ENCODE measurements around the gene CUX1.
"Not testable (repeated sequence)": the region's sequence is repeated elsewhere in the genome, so short reads cannot be mapped to it uniquely, and the experiment has no call there.

Gene CUX1

DNA sequence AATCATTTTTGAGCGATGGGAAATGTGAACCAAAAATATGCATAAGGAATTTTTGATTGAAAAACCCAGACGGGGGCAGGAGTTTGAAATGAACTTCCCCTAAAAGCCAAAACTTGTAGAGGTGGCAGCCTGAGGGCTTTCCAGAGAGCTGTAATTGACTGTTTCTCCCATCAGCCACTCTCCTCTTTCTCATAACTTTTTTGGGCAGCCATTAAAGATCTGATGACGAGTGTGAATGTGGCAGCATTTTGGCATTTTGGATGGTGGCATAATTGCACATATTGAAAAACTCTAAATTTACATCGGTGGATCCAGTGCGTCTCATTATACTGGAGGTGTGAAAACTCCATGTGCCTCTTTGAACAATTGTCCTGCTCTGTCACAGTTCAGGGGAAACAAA lies 159.0 kb downstream of the CUX1 start:
- CTCF ChIA-PET: no interaction called here
- Mint-ChIP-seq H3K9me3 (no peaks in the 10 kb centered on the region), H3K27ac (no peak overlapping the region), H3K27me3 (no peaks in the 10 kb centered on the region), H3K4me1 (no peaks in the 10 kb centered on the region), H3K4me3 (no peak overlapping the region), H3K36me3 (no peaks in the 10 kb centered on the region)
- no peak for DNase-seq

DNA sequence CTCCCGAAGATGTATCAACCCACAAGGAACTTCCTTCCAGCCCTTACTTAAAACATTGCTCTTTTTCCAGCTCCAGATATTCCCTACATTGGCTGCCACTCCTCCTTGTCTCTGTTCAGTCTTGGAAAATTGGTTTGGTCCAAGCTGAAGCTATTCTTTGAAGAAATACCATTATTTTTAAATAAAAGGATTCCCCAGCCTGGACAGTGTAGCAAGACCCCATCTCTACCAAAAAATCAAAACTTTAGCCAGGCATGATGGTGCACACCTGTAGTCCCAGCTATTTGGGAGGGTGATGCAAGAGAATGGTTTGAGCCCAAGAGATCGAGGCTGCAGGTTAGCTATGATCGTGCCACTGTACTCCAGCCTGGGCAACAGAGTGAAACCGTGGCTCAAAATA lies 159.8 kb downstream of the CUX1 start:
- no peaks in the 10 kb centered on the region for H3K27me3 Mint-ChIP-seq
- H3K9me3 Mint-ChIP-seq: no peaks in the 10 kb centered on the region
- H3K36me3 Mint-ChIP-seq: no peaks in the 10 kb centered on the region
- no peaks in the 10 kb centered on the region for H3K4me1 Mint-ChIP-seq
- no peak for DNase-seq
- H3K4me3 Mint-ChIP-seq: no peak overlapping the region
- no peak overlapping the region for H3K27ac Mint-ChIP-seq
- CTCF ChIA-PET: no interaction called here

DNA sequence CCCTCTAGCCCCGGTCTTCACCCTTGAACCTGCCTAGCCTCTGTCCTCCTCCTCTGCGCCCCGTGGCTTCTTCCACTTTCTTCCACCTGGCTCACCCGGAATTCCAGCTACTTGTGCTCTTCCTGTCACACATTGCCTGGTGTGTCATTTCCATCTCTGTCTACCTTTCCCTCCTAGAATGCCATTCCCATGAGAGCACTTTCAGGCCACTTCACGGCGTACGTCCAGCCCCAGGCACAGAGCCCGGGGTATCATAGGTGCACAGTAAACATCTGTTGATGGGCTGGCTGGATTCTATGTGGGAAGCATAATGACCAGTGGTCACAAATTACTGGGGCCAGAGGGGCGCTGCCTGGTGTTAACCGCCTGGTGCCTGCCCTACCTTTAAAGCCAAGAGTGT lies 161.3 kb downstream of the CUX1 start:
- CTCF ChIA-PET: no interaction called here
- Mint-ChIP-seq H3K36me3 (peaks cover 1% of the 10 kb centered on the region), H3K27ac (no peak overlapping the region), H3K4me3 (no peak overlapping the region), H3K27me3 (no peaks in the 10 kb centered on the region), H3K9me3 (peaks cover 1% of the 10 kb centered on the region), H3K4me1 (no peaks in the 10 kb centered on the region)
- DNase-seq: no peak

DNA sequence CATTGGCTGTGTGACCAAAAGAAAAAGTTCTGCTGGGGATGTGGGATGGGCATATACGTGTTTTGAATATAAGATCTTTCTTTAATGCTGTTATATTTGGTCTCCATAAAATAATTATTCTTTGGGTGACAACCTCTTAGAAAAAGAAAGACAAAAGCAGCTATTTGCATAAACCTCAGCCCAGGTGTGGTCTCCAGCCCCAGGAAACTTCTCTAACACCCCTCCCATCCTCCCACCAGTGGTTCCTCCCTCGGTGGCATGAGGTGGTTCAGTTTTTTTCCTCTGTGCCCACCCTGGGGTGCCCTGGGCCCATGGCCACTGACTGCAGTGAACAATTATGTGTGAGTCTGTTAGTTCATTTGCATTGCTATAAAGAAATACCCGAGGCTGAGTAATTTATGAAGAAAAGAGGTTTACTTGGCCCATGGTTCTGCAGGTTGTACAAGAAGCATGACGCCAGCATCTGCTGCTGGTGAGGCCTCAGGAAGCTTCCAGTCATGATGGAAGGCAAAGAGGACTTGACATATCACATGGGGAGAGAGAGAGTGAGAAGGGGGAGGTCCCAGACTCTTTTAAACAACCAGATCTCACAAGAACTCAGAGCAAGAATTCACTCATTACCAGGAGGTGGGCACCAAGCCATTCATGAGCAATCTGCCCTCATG lies 165.9 kb downstream of the CUX1 start:
- no peak for DNase-seq
- CTCF ChIA-PET: no interaction called here
- Mint-ChIP-seq H3K4me1 (no peaks in the 10 kb centered on the region), H3K4me3 (no peak overlapping the region), H3K27ac (no peak overlapping the region), H3K9me3 (peaks cover 1% of the 10 kb centered on the region), H3K27me3 (no peaks in the 10 kb centered on the region), H3K36me3 (peaks cover 1% of the 10 kb centered on the region)

DNA sequence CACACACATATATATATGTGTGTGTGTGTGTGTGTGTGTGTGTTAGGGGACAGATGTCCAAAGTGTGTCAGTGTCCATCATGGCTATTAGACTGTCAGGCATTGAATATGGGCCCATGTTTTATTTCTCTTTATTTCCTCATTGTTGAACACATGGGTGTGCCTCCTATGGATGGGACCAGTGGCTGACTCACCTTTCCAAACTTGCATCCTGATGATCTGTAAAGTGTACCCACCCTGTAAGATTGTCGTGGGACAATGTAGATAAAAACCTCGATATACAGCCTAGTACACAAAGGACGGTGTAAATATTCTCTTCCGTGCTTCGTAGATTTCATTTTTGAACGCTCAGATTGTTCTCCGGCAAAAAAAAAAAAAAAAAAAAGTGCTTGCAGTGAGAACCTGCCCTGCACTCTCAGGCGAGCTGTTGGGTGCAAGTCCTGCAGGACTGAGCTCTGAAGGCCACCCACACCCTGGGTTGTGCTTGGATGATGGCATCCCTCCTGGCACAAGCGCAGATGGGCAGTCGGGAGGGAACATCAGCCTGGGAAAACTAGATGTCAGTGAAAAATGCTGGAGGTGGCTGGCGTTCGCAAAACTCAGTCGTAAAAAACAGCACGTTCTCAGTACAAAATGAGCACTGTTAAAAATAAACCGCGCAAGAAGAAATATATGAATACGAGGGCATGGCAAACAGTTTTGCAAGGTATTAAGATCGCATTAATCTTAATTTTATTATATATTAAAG lies 166.9 kb downstream of the CUX1 start:
- CTCF ChIA-PET: no interaction called here
- Mint-ChIP-seq H3K4me3 (no peak overlapping the region), H3K4me1 (no peaks in the 10 kb centered on the region)

DNA sequence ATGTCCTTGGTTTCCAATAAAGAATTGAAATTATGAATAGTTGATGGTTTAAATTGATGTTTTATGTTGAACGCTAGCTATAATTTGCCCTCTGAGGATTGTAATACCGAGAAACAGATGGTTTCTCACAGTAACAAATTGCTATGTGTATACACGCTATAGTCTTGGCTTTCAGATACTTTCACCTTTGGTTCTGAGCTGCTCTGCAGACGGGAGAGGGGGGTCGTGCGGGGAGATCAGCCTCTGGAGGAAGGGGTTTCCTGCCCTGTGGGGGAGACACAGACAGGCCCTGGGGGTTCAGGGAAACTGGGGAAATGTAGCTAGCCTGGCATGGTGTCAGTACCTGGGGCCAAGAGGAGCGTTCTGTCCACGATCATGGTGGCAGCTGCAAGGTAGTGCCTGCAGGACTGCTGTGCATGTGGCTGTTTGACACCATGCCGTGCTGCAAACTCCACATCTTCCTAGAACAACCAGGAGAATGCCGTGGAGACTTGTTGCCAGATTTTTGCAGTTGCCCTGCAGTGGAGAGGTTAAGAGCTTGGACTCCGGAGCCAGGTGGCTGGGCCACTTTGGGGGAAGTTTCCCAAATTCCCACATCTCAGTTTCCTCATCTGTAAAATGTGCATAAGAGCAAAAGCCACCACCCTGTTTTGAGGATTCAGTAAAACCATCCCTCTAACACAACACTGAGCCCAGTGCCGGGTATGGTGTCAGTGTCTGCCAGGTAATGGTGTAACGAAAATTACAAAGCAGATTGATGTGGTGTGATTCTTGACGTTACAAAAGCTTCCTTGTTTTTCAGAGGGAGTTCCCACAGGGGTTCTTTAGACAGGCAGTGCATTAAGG lies 167.9 kb downstream of the CUX1 start:
- H3K36me3 Mint-ChIP-seq: peaks cover 1% of the 10 kb centered on the region
- no peaks in the 10 kb centered on the region for H3K27me3 Mint-ChIP-seq
- no peak overlapping the region for H3K4me3 Mint-ChIP-seq
- peaks cover 1% of the 10 kb centered on the region for H3K9me3 Mint-ChIP-seq
- H3K27ac Mint-ChIP-seq: no peak overlapping the region
- peaks cover 4% of the 10 kb centered on the region for H3K4me1 Mint-ChIP-seq
- DNase-seq: no peak
- CTCF ChIA-PET: no interaction called here

More for the DNA sequence above, 166.9 kb downstream of the CUX1 start:
- DNase-seq: no peak
- no peaks in the 10 kb centered on the region for H3K27me3 Mint-ChIP-seq
- peaks cover 1% of the 10 kb centered on the region for H3K36me3 Mint-ChIP-seq
- no peak overlapping the region for H3K27ac Mint-ChIP-seq
- peaks cover 1% of the 10 kb centered on the region for H3K9me3 Mint-ChIP-seq

DNA sequence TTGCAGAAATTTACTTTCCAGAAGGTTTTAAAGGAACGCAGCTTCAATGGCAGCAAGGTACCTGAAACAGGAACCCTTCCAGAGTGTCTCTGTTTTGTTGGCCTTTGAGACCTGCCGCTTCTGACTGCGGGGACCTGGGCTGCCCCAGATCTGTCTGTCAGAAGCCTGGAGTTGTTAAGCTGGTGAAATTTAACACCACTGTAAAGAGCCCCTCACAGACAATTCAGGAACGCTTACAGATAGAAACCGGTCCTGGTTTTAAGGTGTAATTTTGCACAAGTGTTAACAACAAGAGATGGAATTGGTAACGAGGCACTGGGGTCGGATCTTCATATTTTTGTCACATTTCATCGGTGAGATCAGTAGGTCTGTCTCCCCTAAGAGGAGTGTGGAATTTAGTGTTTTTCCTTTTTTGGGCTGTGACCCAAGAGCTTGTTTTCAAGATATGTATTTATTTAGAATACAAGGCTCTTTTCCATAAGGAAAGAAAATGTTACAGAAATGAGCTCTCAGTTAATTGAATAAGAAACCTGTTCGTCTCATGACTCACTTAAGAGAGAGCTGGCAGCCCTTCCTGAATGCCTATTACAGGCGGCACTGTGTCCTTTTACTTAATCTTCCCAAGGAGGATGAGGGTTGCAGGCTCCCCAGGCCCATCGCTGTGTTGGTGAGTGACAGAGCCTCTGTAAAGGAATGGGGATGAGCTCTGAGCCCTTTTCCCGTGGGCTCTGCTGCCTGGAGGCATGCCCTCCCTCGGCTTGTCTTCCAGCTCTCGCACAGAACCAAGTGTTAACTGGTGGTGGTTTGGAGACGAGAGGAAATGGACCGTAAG lies 168.7 kb downstream of the CUX1 start:
- H3K36me3 Mint-ChIP-seq: peaks cover 1% of the 10 kb centered on the region
- H3K9me3 Mint-ChIP-seq: peaks cover 1% of the 10 kb centered on the region
- CTCF ChIA-PET: no interaction called here
- H3K27ac Mint-ChIP-seq: no peak overlapping the region
- DNase-seq: no peak
- H3K27me3 Mint-ChIP-seq: no peaks in the 10 kb centered on the region
- peaks cover 8% of the 10 kb centered on the region for H3K4me1 Mint-ChIP-seq
- H3K4me3 Mint-ChIP-seq: no peak overlapping the region

DNA sequence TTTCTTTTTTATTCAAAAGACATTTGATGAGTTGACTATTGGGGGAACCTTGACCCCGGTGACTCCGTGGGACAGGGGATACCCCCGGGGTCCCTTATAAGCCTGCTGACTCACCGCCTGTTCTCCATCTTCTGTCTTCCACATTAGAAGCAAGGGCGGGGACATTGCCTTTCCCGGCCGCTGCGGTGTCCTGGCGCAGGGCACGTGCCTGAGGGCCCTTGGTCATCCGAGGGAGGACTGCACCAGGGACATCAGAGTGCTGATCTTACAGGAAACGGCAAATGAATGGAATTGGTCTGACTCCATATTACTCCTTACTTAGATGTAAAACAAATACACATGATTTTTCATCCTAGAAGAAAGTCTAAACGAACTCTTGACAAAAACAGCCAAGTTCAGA lies 170.1 kb downstream of the CUX1 start:
- Mint-ChIP-seq H3K27ac (no peak overlapping the region), H3K9me3 (peaks cover 1% of the 10 kb centered on the region), H3K36me3 (peaks cover 1% of the 10 kb centered on the region), H3K4me1 (peaks cover 11% of the 10 kb centered on the region), H3K27me3 (no peaks in the 10 kb centered on the region), H3K4me3 (no peak overlapping the region)
- DNase-seq: no peak
- CTCF ChIA-PET: no interaction called here

DNA sequence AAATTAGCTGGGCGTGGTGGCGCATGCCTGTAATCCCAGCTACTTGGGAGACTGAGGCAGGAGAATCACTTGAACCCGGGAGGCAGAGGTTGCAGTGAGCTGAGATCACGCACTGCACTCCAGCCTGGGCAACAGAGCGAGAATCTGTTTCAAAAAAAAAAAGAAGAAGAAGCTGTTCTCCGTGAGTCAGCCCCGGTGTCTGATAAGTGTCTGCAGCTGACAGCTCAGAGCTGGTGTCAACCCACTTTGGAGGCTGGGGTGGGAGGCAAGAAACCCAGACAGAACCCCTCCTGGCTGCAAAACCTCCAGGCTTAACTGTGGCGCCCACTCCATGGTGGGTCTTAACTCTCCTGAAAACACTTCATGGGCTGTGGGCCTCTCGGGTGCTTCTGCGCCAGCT lies 170.6 kb downstream of the CUX1 start:
- CTCF ChIA-PET, H3K4me3 Mint-ChIP-seq, H3K36me3 Mint-ChIP-seq, H3K9me3 Mint-ChIP-seq, H3K27me3 Mint-ChIP-seq, DNase-seq, H3K27ac Mint-ChIP-seq: not testable (repeated sequence)
- H3K4me1 Mint-ChIP-seq: peaks cover 11% of the 10 kb centered on the region

DNA sequence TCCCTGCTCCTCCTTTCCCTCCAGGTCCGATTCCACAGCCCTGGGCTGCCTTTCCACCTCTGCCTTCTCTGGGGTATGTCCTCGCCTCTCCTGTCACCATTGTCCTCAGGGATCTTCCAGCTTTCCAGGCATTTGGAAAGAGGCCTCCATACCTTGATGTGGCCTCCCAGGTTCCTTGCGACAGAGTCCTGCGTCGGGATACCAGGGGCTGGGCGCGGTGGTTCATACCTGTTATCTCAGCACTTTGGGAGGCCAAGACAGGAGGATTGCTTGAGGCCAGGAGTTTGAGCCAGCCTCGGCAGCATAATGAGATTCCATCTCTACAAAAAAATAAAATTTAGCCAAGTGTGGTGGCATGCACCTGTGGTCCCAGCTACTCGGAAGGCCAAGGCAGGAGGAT lies 171.1 kb downstream of the CUX1 start:
- DNase-seq: no peak
- Mint-ChIP-seq H3K27ac (no peak overlapping the region), H3K4me1 (peaks cover 11% of the 10 kb centered on the region), H3K4me3 (no peak overlapping the region), H3K27me3 (no peaks in the 10 kb centered on the region), H3K36me3 (no peaks in the 10 kb centered on the region), H3K9me3 (no peaks in the 10 kb centered on the region)
- CTCF ChIA-PET: no interaction called here

DNA sequence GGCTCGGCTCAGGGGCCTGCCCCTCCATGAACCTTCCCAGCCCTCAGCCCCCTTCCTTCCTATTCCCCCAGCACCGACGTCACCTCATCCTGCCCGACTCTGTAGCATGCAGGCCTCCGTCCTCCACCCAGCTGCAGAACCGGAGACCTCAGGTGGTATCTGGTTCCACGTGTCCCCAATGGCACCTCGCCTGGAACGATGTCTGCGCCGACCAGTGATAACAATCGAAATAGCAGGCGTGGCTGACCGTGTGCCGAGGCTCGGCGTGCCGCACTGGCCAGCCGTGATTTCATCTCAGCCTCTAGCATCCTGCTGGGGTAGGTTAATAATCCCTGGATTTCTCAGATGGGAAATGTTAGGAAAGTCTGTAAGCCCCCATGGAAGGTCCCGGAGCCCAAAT lies 171.7 kb downstream of the CUX1 start:
- no peaks in the 10 kb centered on the region for H3K27me3 Mint-ChIP-seq
- CTCF ChIA-PET: no interaction called here
- no peak overlapping the region for H3K27ac Mint-ChIP-seq
- no peak overlapping the region for H3K4me3 Mint-ChIP-seq
- no peak for DNase-seq
- H3K4me1 Mint-ChIP-seq: peaks cover 11% of the 10 kb centered on the region
- no peaks in the 10 kb centered on the region for H3K36me3 Mint-ChIP-seq
- H3K9me3 Mint-ChIP-seq: no peaks in the 10 kb centered on the region

DNA sequence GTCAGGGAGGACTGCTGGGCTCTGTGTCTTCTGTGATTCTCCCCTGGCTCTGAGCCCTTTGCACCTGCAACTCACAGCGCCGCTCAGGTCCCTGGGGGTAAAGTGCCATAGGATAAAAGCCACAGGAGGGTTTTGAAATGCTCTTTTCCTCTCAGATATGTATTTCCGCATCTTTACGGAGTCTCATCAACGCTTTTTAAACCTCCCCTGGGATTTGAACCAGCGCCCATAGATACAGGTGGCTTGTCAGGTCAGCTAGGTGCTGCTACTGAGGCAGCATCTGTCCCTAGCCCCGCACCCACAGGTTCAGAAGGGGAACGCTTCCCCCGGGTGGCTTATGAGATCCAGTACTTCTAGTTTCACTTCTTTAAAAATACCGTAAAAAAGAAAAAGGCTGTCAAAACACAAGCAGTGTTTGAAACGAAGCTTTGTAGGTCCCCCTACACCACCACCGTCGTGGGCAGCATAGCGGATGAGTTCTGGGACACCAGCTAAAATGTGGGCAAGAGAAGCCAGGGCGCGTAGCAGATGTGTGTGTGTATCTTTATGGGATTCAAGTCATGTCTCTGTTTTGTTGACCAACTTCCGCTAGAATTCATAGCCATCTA lies 173.5 kb downstream of the CUX1 start:
- Mint-ChIP-seq H3K4me3 (peak overlapping the region; percentile 28), H3K9me3 (no peaks in the 10 kb centered on the region), H3K27me3 (no peaks in the 10 kb centered on the region), H3K36me3 (no peaks in the 10 kb centered on the region), H3K27ac (peak overlapping the region; percentile 67), H3K4me1 (peaks cover 11% of the 10 kb centered on the region)
- CTCF ChIA-PET: no interaction called here
- peak; percentile 35 for DNase-seq

DNA sequence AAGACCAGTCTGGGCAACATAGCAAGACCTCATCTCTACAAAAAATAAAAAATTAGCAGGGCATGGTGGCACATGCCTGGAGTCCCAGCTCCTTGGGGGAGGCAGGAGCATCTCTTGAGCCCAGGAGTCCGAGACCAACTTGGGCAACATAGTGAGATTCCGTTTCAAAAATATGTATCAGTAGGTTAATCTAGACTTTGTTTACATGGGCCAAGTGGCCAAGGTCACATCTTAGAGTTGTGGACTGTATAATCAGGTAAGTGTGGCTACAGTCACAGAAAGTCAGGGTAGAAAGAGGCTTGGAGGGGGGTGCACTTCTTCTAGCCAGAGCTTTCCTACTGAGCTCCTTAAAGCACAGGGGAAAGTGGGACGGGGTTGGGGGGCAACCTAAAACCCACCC lies 174.4 kb downstream of the CUX1 start:
- H3K36me3 Mint-ChIP-seq: no peaks in the 10 kb centered on the region

DNA sequence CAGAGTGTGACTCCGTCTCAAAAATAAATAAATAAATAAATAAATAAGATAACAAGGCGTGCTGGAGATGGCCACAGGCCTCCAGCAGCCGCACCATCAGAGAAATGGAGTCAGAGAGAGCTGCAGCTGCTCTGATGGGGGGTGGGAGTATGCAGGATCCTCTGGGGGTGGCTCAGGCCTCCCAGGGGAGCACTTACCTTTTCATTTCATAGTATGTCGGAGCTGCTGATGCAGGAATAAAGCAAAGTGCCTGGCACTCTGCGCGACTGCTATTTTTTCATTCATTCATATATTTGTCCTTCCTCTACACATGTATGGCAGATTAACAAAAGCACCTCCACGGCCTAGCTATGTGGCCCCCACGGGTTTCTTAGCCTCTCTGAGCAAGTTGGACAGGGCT lies 175.9 kb downstream of the CUX1 start:
- peaks cover 11% of the 10 kb centered on the region for H3K4me1 Mint-ChIP-seq
- no peaks in the 10 kb centered on the region for H3K9me3 Mint-ChIP-seq
- DNase-seq: no peak

More for the DNA sequence above, 174.4 kb downstream of the CUX1 start:
- no peak overlapping the region for H3K4me3 Mint-ChIP-seq
- no peaks in the 10 kb centered on the region for H3K27me3 Mint-ChIP-seq
- H3K9me3 Mint-ChIP-seq: no peaks in the 10 kb centered on the region
- no peak for DNase-seq
- H3K4me1 Mint-ChIP-seq: peaks cover 11% of the 10 kb centered on the region
- H3K27ac Mint-ChIP-seq: no peak overlapping the region
- CTCF ChIA-PET: no interaction called here

More for the DNA sequence above, 175.9 kb downstream of the CUX1 start:
- Mint-ChIP-seq H3K4me3 (no peak overlapping the region), H3K27ac (no peak overlapping the region), H3K36me3 (no peaks in the 10 kb centered on the region), H3K27me3 (no peaks in the 10 kb centered on the region)
- CTCF ChIA-PET: no interaction called here

Data from activated naive CD4-positive, alpha-beta T cell treated with anti-CD3 and anti-CD28 coated beads, Interleukin-2, amount 10 ng/mL, durations not matched to agents 7 days and 5 days (primary cell).